Epithelial cell of esophagus (primary cell): ENCODE measurements around the gene LMOD3.

Experiments
- DNase-seq: peaks from one replicate; pipeline ENCODE4 v3.0.0; 2010; ENCODE audit warnings: low read depth
- H3K4me3 ChIP-seq: 2 replicates; pipeline ENCODE4 v1.5.1; 2011; ENCODE audit warnings: mild to moderate bottlenecking, low read length, control low read depth
- CTCF ChIP-seq: IDR thresholded peaks from 2 replicates; pipeline ENCODE4 v1.5.1; 2011; ENCODE audit warnings: low read depth, mild to moderate bottlenecking, low read length, control low read depth, inconsistent platforms; ENCODE audit not compliant: insufficient read depth; ENCODE audit errors: missing control alignments

Gene LMOD3

DNA sequence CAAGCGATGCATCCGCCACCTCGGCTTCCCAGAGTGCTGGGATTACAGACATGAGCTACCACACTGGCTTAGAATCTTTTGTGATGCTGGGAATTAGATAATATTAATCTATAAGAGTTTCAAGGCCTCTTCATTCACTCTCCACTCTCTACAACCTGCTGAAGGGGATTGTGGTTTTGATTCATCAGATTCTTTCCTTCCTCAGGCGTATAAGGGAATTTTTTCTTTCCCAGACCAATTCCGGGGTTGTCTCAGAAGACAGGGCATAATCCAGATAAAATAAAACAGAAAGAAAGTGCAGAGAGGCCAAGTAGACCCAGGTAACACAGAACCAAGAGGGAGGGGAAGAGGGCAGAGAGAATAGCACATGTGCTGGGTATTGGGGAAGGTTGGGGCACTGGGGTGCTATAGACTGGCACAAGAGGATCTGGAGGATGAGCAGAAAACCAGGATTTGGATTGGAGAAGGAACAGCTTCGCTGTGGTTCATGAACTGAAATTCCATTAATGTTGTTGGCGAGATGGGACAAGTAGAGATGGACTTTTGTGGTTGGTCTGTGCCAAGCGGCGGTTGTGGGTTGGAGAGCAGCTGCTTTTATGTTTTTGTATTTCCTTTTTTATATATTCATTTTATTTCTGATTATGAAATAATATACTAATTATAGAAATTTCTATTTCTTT is 24.8 kb downstream of the LMOD3 start:
- TF ChIP-seq CTCF: no peak
- H3K4me3 ChIP-seq: no peak overlapping the region
- peak; percentile 62 for DNase-seq

DNA sequence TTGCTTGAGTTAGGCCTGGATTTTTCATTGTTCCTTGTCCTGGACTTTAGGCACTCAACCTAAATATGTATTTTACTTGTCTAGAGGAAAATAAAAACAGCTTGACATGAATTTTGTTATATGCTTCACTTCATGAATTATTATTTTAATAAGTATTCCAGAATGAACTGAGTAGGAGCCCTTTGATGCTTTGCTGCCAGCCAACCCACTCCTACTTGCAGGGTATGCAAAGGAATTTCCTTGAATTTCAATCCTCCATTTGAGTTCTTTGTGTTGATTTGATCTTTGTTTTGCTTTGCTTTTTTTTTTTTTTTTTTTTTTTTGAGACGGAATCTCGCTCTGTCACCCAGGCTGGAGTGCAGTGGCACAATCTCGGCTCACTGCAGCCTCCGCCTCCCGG is 26.1 kb downstream of the LMOD3 start:
- TF ChIP-seq CTCF: no peak
- DNase-seq: no peak
- H3K4me3 ChIP-seq: no peak overlapping the region

GRCh38 chr3:69095636-69096035 is 26.8 kb downstream of the LMOD3 start:
- no peak overlapping the region for H3K4me3 ChIP-seq
- TF ChIP-seq CTCF: no peak
- DNase-seq: no peak

- TF ChIP-seq CTCF: no peak
- H3K4me3 ChIP-seq: no peak overlapping the region
- no peak for DNase-seq
Measured at GRCh38 chr3:69094467-69095205, 27.8 kb downstream of the LMOD3 start.

DNA sequence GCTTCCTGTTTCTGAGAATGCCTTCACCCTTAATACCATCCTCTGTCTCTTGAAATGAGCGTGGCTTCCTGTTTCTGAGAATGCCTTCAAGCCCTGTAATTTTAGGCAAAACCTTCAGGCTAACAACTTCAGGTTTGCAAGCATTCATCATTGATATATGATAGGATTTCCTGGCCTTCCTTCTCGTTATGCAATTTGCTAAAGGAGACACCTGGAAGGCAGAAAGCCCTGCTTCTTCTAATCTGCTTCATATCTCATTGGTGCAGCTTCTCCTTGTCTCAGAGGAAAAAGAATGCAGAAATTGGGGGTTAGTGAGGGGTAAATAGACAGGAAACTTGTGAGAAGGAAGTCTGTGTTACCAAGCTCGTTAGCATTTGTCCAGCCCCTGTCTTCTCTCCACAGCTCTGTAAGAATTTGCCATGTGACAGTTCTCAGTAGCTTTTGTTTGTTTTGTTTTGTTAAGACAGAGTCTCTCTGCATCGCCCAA is 30.3 kb downstream of the LMOD3 start:
- H3K4me3 ChIP-seq: no peak overlapping the region
- DNase-seq: no peak
- no peak for TF ChIP-seq CTCF

DNA sequence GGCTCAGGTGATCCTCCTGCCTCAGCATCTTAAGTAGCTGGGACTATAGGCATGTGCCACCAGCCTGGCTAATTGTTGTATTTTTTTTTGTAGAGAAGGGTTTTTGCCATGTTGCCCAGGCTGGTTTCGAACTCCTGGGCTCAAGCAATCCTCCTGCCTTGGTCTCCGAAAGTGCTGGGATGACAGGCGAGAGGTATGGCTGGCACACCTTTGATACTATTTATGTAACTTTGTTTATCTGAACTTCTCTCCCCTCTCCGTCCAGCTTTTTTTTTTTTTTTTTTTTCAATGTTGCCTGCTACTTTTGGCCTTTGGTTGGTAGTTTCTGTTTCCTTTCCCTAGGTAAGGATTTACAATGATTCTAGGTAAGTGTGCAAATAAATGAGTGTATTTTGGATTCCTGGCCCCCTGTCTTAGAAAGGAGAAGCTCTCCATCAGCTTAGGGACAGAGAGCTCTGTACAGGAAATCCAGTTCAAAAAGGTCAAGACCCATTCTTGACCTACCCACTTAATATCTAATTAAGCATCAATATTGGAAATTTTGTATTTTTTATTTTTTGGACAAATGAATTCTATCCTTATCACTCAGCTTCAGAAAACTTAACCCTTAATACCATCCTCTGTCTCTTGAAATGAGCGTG is 30.9 kb downstream of the LMOD3 start:
- H3K4me3 ChIP-seq: no peak overlapping the region
- DNase-seq: no peak

More for the DNA sequence above, 30.9 kb downstream of the LMOD3 start:
- no peak for TF ChIP-seq CTCF
